Prostate gland (tissue), 2 donors: Measurements from ENCODE around the gene PIAS4.

Experiments used
- POLR2A ChIP-seq: fragments of 450-650 bp; IDR thresholded peaks from one replicate; pipeline ENCODE4 v1.6.1; 2016; ENCODE audit warnings: antibody characterized with exemption, mild to moderate bottlenecking
- POLR2AphosphoS5 ChIP-seq: sonication (generic); formaldehyde crosslinking; IDR thresholded peaks from one replicate; pipeline ENCODE4 v1.6.1; 2017; ENCODE audit warnings: antibody characterized with exemption
- TF ChIP-seq, protein P1 (sequence below), 4 experiments: fragments of 200-600 bp in 2 of 4; fragments of 450-650 bp in 2 of 4; sonication (generic) in 2 of 4; IDR thresholded peaks; 1 replicate in 3 of 4; 2 replicates in 1 of 4; pipeline ENCODE4 v1.5.1; 2016 to 2019; ENCODE audit warnings: antibody characterized with exemption in 4 of 4, mild to moderate bottlenecking in 2 of 4, moderate library complexity in 2 of 4

DNA sequence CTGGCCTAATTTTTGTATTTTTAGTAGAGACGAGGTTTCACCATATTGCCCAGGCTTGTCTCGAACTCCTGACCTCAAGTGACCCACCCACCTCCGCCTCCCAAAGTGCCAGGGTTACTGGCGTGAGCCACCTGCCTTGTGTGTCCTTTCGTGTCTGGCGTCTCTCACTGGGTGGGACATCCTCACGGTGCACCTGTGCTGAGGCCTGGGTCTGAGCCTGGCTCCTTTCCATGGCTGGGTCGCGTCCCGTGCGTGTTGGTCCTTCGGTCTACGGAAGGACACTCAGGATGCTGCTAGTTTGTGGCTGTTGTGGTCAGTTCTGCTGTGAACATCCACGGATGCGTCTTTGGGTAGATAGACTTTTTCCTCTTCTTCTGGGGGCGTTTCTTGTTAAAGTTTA lies 19.6 kb downstream of the PIAS4 start:
- TF ChIP-seq POLR2AphosphoS5 (no peak), POLR2A (no peak)
- TF ChIP-seq, protein P1, sequence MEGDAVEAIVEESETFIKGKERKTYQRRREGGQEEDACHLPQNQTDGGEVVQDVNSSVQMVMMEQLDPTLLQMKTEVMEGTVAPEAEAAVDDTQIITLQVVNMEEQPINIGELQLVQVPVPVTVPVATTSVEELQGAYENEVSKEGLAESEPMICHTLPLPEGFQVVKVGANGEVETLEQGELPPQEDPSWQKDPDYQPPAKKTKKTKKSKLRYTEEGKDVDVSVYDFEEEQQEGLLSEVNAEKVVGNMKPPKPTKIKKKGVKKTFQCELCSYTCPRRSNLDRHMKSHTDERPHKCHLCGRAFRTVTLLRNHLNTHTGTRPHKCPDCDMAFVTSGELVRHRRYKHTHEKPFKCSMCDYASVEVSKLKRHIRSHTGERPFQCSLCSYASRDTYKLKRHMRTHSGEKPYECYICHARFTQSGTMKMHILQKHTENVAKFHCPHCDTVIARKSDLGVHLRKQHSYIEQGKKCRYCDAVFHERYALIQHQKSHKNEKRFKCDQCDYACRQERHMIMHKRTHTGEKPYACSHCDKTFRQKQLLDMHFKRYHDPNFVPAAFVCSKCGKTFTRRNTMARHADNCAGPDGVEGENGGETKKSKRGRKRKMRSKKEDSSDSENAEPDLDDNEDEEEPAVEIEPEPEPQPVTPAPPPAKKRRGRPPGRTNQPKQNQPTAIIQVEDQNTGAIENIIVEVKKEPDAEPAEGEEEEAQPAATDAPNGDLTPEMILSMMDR (IDR thresholded peaks at IDR 0.05): no peak
